Measurements from ENCODE around the gene MAPKAP1.
"Not testable (repeated sequence)": the region's sequence is repeated elsewhere in the genome, so short reads cannot be mapped to it uniquely, and the experiment has no call there.

MAPKAP1 gene

GRCh38 chr9:125732562-125732961 is 25.6 kb upstream of the MAPKAP1 start:
- DNase-seq (ENCODE audit: low read depth, low spot score) = peak; percentile 92

GRCh38 chr9:125730168-125730567 is 23.2 kb upstream of the MAPKAP1 start:
- DNase-seq (ENCODE audit: low read depth, low spot score) = no peak

- DNase-seq (ENCODE audit: low read depth, low spot score) = no peak
Measured at GRCh38 chr9:125726456-125727132, 19.6 kb upstream of the MAPKAP1 start.

- no peak for DNase-seq (ENCODE audit: low read depth, low spot score)
Measured at GRCh38 chr9:125707472-125707804, 430 bp upstream of the MAPKAP1 start.

GRCh38 chr9:125705893-125706292 is 1.1 kb downstream of the MAPKAP1 start:
- no peak for DNase-seq (ENCODE audit: low read depth, low spot score)

GRCh38 chr9:125703662-125704061 is 3.3 kb downstream of the MAPKAP1 start:
- DNase-seq (ENCODE audit: low read depth, low spot score) = no peak

GRCh38 chr9:125701351-125701750 is 5.7 kb downstream of the MAPKAP1 start:
- no peak for DNase-seq (ENCODE audit: low read depth, low spot score)

- DNase-seq (ENCODE audit: low read depth, low spot score) = no peak
Measured at GRCh38 chr9:125700791-125701190, 6.2 kb downstream of the MAPKAP1 start.

- DNase-seq (ENCODE audit: low read depth, low spot score) = no peak
Measured at GRCh38 chr9:125699870-125700269, 7.1 kb downstream of the MAPKAP1 start.

- DNase-seq (ENCODE audit: low read depth, low spot score) = peak; percentile 34
Measured at GRCh38 chr9:125696106-125696647, 10.8 kb downstream of the MAPKAP1 start.

GRCh38 chr9:125695548-125695947 is 11.5 kb downstream of the MAPKAP1 start:
- DNase-seq (ENCODE audit: low read depth, low spot score) = not testable (repeated sequence)

- DNase-seq (ENCODE audit: low read depth, low spot score) = peak; percentile 26
Measured at GRCh38 chr9:125694478-125694877, 12.5 kb downstream of the MAPKAP1 start.

- DNase-seq (ENCODE audit: low read depth, low spot score) = not testable (repeated sequence)
Measured at GRCh38 chr9:125693492-125693891, 13.5 kb downstream of the MAPKAP1 start.

- DNase-seq (ENCODE audit: low read depth, low spot score) = no peak
Measured at GRCh38 chr9:125691869-125692268, 15.1 kb downstream of the MAPKAP1 start.

GRCh38 chr9:125690679-125691078 is 16.3 kb downstream of the MAPKAP1 start:
- no peak for DNase-seq (ENCODE audit: low read depth, low spot score)

- DNase-seq (ENCODE audit: low read depth, low spot score) = no peak
Measured at GRCh38 chr9:125687163-125687863, 19.7 kb downstream of the MAPKAP1 start.

- no peak for DNase-seq (ENCODE audit: low read depth, low spot score)
Measured at GRCh38 chr9:125685167-125685566, 21.8 kb downstream of the MAPKAP1 start.

GRCh38 chr9:125683486-125683885 is 23.5 kb downstream of the MAPKAP1 start:
- DNase-seq (ENCODE audit: low read depth, low spot score) = no peak

- DNase-seq (ENCODE audit: low read depth, low spot score) = no peak
Measured at GRCh38 chr9:125682340-125682739, 24.7 kb downstream of the MAPKAP1 start.

- DNase-seq (ENCODE audit: low read depth, low spot score) = no peak
Measured at GRCh38 chr9:125681657-125682056, 25.4 kb downstream of the MAPKAP1 start.

- no peak for DNase-seq (ENCODE audit: low read depth, low spot score)
Measured at GRCh38 chr9:125681086-125681622, 25.9 kb downstream of the MAPKAP1 start.

- DNase-seq (ENCODE audit: low read depth, low spot score) = no peak
Measured at GRCh38 chr9:125680445-125680844, 26.6 kb downstream of the MAPKAP1 start.
